ENCODE results near the gene TGFBR3L. TPM values are rescaled to one million over a fixed set of nuclear protein-coding genes. Genes with fewer than 3 reads are reported as not detected.

The TGFBR3L gene
- total and polyA plus RNA-seq, 2 of the 13 experiments (the other 11 are each of a cell fraction or from before 2014, with no cell fraction given), result 0.20 to 1.0 TPM

DNA sequence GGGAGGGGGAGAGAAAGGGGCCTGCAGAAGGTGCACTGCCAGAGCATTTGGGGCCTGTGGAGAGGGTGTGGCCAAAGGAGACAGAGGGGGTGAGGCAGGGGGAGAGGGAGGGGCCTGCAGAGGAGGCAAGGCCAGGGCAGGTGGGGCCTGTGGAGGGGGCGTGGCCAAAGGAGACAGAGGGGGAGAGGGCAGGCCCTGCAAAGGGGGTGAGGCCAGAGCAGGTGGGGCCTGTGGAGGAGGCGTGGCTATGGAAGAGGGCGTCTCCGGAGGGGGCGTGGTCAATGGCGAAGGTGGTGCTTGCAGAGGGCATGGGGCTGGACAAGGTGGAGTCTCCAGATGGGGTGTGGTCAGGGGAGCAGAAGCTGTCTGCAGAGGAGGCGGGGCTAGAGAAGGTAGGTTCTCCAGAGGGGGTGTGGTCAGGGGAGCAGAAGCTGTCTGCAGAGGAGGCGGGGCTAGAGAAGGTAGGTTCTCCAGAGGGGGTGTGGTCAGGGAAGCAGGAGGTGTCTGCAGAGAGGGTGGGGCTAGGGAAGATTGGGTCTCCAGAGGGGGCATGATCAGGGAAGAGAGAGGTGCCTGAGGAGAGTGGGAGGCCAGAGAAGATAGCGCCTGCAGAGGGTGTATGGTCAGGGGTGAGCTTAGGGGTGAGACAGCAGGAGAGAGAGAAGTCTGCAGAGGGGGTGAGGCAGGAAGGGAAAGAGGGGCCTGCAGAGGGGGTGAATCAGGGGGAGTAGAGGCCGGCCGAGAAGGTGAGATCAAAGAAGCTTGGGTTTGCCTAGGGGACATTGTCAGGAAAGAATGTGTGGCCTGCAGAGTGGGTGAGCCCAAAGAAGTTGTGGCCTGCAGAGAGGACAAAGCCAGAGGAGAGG lies 43.8 kb upstream of the TGFBR3L start (continued):
- no peak for TF ChIP-seq TCF7L2 (IDR thresholded peaks at IDR 0.05; ENCODE audit: low read depth, low read length)
- TF ChIP-seq, protein P1, sequence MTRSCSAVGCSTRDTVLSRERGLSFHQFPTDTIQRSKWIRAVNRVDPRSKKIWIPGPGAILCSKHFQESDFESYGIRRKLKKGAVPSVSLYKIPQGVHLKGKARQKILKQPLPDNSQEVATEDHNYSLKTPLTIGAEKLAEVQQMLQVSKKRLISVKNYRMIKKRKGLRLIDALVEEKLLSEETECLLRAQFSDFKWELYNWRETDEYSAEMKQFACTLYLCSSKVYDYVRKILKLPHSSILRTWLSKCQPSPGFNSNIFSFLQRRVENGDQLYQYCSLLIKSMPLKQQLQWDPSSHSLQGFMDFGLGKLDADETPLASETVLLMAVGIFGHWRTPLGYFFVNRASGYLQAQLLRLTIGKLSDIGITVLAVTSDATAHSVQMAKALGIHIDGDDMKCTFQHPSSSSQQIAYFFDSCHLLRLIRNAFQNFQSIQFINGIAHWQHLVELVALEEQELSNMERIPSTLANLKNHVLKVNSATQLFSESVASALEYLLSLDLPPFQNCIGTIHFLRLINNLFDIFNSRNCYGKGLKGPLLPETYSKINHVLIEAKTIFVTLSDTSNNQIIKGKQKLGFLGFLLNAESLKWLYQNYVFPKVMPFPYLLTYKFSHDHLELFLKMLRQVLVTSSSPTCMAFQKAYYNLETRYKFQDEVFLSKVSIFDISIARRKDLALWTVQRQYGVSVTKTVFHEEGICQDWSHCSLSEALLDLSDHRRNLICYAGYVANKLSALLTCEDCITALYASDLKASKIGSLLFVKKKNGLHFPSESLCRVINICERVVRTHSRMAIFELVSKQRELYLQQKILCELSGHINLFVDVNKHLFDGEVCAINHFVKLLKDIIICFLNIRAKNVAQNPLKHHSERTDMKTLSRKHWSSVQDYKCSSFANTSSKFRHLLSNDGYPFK (CRISPR knock-in tag; IDR thresholded peaks at IDR 0.05; ENCODE audit: borderline replicate concordance), result no peak
- no peak for TF ChIP-seq SETDB1 (CRISPR knock-in tag; IDR thresholded peaks at IDR 0.05; ENCODE audit: borderline replicate concordance)
- peak; percentile 40; the same call in 1 of the 2 replicates for TF ChIP-seq ZBTB38 (CRISPR knock-in tag; IDR thresholded peaks at IDR 0.05)
- TF ChIP-seq ZNF777 (CRISPR knock-in tag; IDR thresholded peaks at IDR 0.05), result no peak
- no peak for TF ChIP-seq ZNF451 (CRISPR knock-in tag; IDR thresholded peaks at IDR 0.05)
- TF ChIP-seq ZSCAN20 (CRISPR knock-in tag; IDR thresholded peaks at IDR 0.05; ENCODE audit: borderline replicate concordance), result no peak
- TF ChIP-seq HMG20B (CRISPR knock-in tag; conservative IDR thresholded peaks at IDR 0.05), result no peak
- TF ChIP-seq RBM39 (IDR thresholded peaks at IDR 0.05; ENCODE audit: low read depth, low read length, poor library complexity, severe bottlenecking), result no peak
- TF ChIP-seq, protein P2, sequence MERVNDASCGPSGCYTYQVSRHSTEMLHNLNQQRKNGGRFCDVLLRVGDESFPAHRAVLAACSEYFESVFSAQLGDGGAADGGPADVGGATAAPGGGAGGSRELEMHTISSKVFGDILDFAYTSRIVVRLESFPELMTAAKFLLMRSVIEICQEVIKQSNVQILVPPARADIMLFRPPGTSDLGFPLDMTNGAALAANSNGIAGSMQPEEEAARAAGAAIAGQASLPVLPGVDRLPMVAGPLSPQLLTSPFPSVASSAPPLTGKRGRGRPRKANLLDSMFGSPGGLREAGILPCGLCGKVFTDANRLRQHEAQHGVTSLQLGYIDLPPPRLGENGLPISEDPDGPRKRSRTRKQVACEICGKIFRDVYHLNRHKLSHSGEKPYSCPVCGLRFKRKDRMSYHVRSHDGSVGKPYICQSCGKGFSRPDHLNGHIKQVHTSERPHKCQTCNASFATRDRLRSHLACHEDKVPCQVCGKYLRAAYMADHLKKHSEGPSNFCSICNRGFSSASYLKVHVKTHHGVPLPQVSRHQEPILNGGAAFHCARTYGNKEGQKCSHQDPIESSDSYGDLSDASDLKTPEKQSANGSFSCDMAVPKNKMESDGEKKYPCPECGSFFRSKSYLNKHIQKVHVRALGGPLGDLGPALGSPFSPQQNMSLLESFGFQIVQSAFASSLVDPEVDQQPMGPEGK (CRISPR knock-in tag; IDR thresholded peaks at IDR 0.05), result peak; percentile 42; the same call in 1 of the 2 replicates
- TF ChIP-seq, protein P3, sequence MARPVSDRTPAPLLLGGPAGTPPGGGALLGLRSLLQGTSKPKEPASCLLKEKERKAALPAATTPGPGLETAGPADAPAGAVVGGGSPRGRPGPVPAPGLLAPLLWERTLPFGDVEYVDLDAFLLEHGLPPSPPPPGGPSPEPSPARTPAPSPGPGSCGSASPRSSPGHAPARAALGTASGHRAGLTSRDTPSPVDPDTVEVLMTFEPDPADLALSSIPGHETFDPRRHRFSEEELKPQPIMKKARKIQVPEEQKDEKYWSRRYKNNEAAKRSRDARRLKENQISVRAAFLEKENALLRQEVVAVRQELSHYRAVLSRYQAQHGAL (CRISPR knock-in tag; IDR thresholded peaks at IDR 0.05; ENCODE audit: not compliant biosample characterization), result no peak

Measured in HepG2 (cell line).